HEK293 (cell line): Measurements from ENCODE around the gene GRAMD4.

ENCODE experiments used
- CTCF ChIA-PET: fragments of 350-600 bp; formaldehyde crosslinking; extraction: SDS; loops from one replicate; lab custom pipeline; 2021; ENCODE audit warnings: antibody characterized with exemption; lab: Yijun Ruan, JAX
- POLR2A ChIA-PET: fragments of 300-600 bp; formaldehyde crosslinking; extraction: SDS; loops from one replicate; lab custom pipeline; 2020; ENCODE audit warnings: antibody characterized with exemption, inconsistent platforms; lab: Yijun Ruan, JAX
- H3K27ac ChIP-seq: fragments of 200-500 bp; sonication (Bioruptor generic); 2 replicates; pipeline ENCODE4 v1.5.1; 2014; ENCODE audit warnings: low read depth, low read length, control low read depth, inconsistent platforms; ENCODE audit errors: extremely low read depth
- H3K36me3 ChIP-seq, 2 experiments: fragments of 200-500 bp in 1 of 2; sonication (Bioruptor generic) in 1 of 2; 1 replicate in 1 of 2; 2 replicates in 1 of 2; pipeline ENCODE4 v1.5.1; 2014 to 2017; ENCODE audit warnings: inconsistent platforms in 2 of 2, low read length in 2 of 2; ENCODE audit not compliant: control insufficient read depth in 2 of 2, insufficient read depth in 1 of 2
- H3K4me1 ChIP-seq: fragments of 200-500 bp; sonication (Bioruptor generic); 2 replicates; pipeline ENCODE4 v1.5.1; 2014; ENCODE audit warnings: mild to moderate bottlenecking, low read length, inconsistent platforms; ENCODE audit not compliant: control insufficient read depth, insufficient read depth
- H3K4me3 ChIP-seq: 2 replicates; pipeline ENCODE4 v1.5.1; 2011; ENCODE audit warnings: low read depth, mild to moderate bottlenecking, control low read depth, low read length, moderate library complexity
- H3K9me3 ChIP-seq: fragments of 200-500 bp; sonication (Bioruptor generic); 2 replicates; pipeline ENCODE4 v1.5.1; 2014; ENCODE audit warnings: low read depth, low read length, inconsistent platforms; ENCODE audit not compliant: control insufficient read depth, insufficient read depth
- GLIS1 ChIP-seq: fragments of 450-650 bp; formaldehyde crosslinking; IDR thresholded peaks from 2 replicates; pipeline ENCODE4 v1.5.1; 2016; ENCODE audit warnings: missing biosample characterization, missing genetic modification characterization
- INSM2 ChIP-seq: fragments of 450-650 bp; formaldehyde crosslinking; IDR thresholded peaks from 2 replicates; pipeline ENCODE4 v1.5.1; 2016; ENCODE audit warnings: missing biosample characterization, missing genetic modification characterization
- SCRT2 ChIP-seq: fragments of 450-650 bp; formaldehyde crosslinking; IDR thresholded peaks from 2 replicates; pipeline ENCODE4 v1.5.1; 2016; ENCODE audit warnings: missing biosample characterization, missing genetic modification characterization
- ZFP69B ChIP-seq: fragments of 450-650 bp; formaldehyde crosslinking; IDR thresholded peaks from 2 replicates; pipeline ENCODE4 v1.5.1; 2016; ENCODE audit warnings: missing biosample characterization, missing genetic modification characterization
- ZNF10 ChIP-seq: fragments of 450-650 bp; formaldehyde crosslinking; IDR thresholded peaks from 2 replicates; pipeline ENCODE4 v1.5.1; 2017; ENCODE audit warnings: missing biosample characterization, missing genetic modification characterization
- ZNF174 ChIP-seq: fragments of 450-650 bp; formaldehyde crosslinking; IDR thresholded peaks from 2 replicates; pipeline ENCODE4 v1.5.0; 2017; ENCODE audit warnings: missing biosample characterization, mild to moderate bottlenecking, missing genetic modification characterization
- ZNF19 ChIP-seq: fragments of 450-650 bp; formaldehyde crosslinking; IDR thresholded peaks from 2 replicates; pipeline ENCODE4; 2016; ENCODE audit warnings: missing biosample characterization, missing genetic modification characterization, low read depth
- ZNF239 ChIP-seq: fragments of 450-650 bp; formaldehyde crosslinking; IDR thresholded peaks from 2 replicates; pipeline ENCODE4 v1.5.1; 2016; ENCODE audit warnings: missing biosample characterization, missing genetic modification characterization
- ZNF266 ChIP-seq: fragments of 450-650 bp; formaldehyde crosslinking; IDR thresholded peaks from 2 replicates; pipeline ENCODE4 v1.5.1; 2016; ENCODE audit warnings: missing biosample characterization, missing genetic modification characterization, low read depth
- ZNF398 ChIP-seq: fragments of 450-650 bp; formaldehyde crosslinking; IDR thresholded peaks from 2 replicates; pipeline ENCODE4 v1.5.1; 2017; ENCODE audit warnings: missing biosample characterization, missing genetic modification characterization
- ZNF416 ChIP-seq: fragments of 450-650 bp; formaldehyde crosslinking; IDR thresholded peaks from 2 replicates; pipeline ENCODE4 v1.5.1; 2016; ENCODE audit warnings: missing biosample characterization, missing genetic modification characterization
- ZNF488 ChIP-seq: fragments of 450-650 bp; formaldehyde crosslinking; IDR thresholded peaks from 2 replicates; pipeline ENCODE4 v1.5.1; 2016; ENCODE audit warnings: missing biosample characterization, missing genetic modification characterization
- ZNF514 ChIP-seq: fragments of 450-650 bp; formaldehyde crosslinking; IDR thresholded peaks from 2 replicates; pipeline ENCODE4 v1.5.1; 2016; ENCODE audit warnings: missing biosample characterization, missing genetic modification characterization
- ZNF621 ChIP-seq: fragments of 450-650 bp; formaldehyde crosslinking; IDR thresholded peaks from 2 replicates; pipeline ENCODE4 v1.5.1; 2017; ENCODE audit warnings: missing biosample characterization, missing genetic modification characterization
- ZNF645 ChIP-seq: fragments of 450-650 bp; formaldehyde crosslinking; IDR thresholded peaks from 2 replicates; pipeline ENCODE4; 2016; ENCODE audit warnings: missing biosample characterization, missing genetic modification characterization
- ZNF707 ChIP-seq: fragments of 450-650 bp; formaldehyde crosslinking; IDR thresholded peaks from 2 replicates; pipeline ENCODE4 v1.5.1; 2016; ENCODE audit warnings: missing biosample characterization, missing genetic modification characterization
- TF ChIP-seq, protein P1 (sequence below): fragments of 450-650 bp; formaldehyde crosslinking; IDR thresholded peaks from 2 replicates; pipeline ENCODE4 v1.5.1; 2016; ENCODE audit warnings: missing biosample characterization, missing genetic modification characterization

The GRAMD4 gene

DNA sequence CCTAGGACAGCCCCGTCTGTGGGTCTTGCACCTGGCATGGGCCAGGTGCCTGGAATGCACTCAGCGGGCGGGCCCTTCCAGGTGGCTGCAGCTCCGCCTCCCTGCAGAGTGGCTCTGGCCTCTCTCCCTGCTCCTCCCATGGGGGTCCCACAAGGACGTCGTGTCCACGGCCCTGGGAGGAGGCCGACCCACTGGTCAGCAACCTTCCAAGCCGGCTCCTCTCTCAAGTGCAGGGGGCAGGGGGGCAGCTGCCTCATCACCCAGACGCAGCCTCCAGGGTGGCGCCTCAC is 76.0 kb downstream of the GRAMD4 start (continued):
- no peak for TF ChIP-seq ZNF416
- TF ChIP-seq ZNF266 (tag by site-specific recombination), result no peak
- no peak for TF ChIP-seq ZNF19 (tag by site-specific recombination)
- TF ChIP-seq ZNF645 (tag by site-specific recombination), result no peak
- TF ChIP-seq, protein P1, sequence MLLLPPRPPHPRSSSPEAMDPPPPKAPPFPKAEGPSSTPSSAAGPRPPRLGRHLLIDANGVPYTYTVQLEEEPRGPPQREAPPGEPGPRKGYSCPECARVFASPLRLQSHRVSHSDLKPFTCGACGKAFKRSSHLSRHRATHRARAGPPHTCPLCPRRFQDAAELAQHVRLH (tag by site-specific recombination), result no peak
- TF ChIP-seq INSM2 (tag by site-specific recombination), result no peak

GRCh38 chr22:46696614-46697013 is 76.4 kb downstream of the GRAMD4 start:
- Histone ChIP-seq H3K27ac (no peak overlapping the region), H3K4me3 (no peak overlapping the region), H3K4me1 (no peaks in the 10 kb centered on the region), H3K36me3 (peaks cover 34 to 88% of the 10 kb centered on the region in 2 experiments), H3K9me3 (no peaks in the 10 kb centered on the region)
- ChIA-PET POLR2A (no interaction called here), CTCF (no interaction called here)
- TF ChIP-seq GLIS1 (tag by site-specific recombination) (no peak), ZNF707 (tag by site-specific recombination) (no peak), ZNF416 (no peak), ZNF398 (tag by site-specific recombination) (no peak), ZNF10 (tag by site-specific recombination) (no peak), ZNF488 (tag by site-specific recombination) (no peak), SCRT2 (no peak), ZNF514 (tag by site-specific recombination) (no peak), ZNF621 (no peak)

DNA sequence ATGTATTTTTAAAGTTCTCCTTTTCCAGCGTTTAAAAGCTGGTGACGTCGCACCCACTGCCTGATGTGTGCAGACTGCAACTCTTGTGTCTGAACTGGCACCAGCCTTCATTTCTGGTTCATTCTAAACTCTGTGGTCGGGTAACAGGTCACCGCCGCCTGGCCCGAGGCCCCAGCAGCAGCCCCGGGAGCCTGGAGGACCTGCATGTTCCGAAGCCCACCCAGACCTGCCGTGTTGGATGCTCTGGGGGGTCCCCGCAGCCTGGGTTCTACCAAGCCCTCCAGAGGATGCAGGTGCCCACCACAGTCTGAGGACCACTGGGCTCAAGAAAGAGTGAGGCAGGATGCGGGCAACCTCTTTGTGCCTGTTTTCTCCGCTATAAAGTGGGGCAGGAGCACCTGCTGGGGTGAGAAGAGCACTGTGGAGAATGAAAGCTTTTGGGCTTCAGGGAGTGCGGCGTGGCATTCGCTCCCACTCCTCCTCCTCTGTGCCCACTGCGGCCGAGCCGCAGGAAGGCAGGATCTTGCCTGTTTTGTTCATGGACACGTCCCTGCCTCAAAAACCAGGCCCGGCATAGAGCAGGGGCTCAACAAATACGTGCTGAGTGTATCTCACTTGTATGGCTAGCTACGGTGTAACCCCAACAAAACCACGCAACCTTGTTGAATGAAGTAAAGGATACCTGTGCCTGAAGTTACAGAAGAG is 77.8 kb downstream of the GRAMD4 start:
- no peak overlapping the region for H3K27ac ChIP-seq
- no peaks in the 10 kb centered on the region for H3K4me1 ChIP-seq
- H3K36me3 ChIP-seq, result peaks cover 32 to 92% of the 10 kb centered on the region in 2 experiments
- POLR2A ChIA-PET, result no interaction called here
- no peak overlapping the region for H3K4me3 ChIP-seq
- CTCF ChIA-PET, result interaction anchor here (0.6 kb wide), 1 partner anchor 52 kb away, joined by 4 read pairs; no protein-coding TSS in a partner anchor
- no peaks in the 10 kb centered on the region for H3K9me3 ChIP-seq
- TF ChIP-seq ZNF174, result no peak
- no peak for TF ChIP-seq ZNF239 (tag by site-specific recombination)
- no peak for TF ChIP-seq ZFP69B (tag by site-specific recombination)
